DND-41 (cell line): Measurements from ENCODE around the gene STRN3.
A peak's percentile ranks its signal among the peaks of the same experiment; 100 is the strongest.

Source experiments
- ATAC-seq: fragments of 200-7000 bp; cut with Tn5 transposase; 3 replicates; pipeline ENCODE4 v1.9.1; 2021; ENCODE audit warnings: low read depth; ENCODE audit not compliant: insufficient read depth
- DNase-seq: peaks from one replicate; pipeline ENCODE4 v3.0.0-alpha.2; 2020
- H2AFZ ChIP-seq: 2 replicates; pipeline ENCODE4 v1.6.0; 2012; ENCODE audit warnings: low read depth, low read length
- H3K27ac ChIP-seq: 2 replicates; pipeline ENCODE4 v1.5.1; 2012; ENCODE audit warnings: low read length, inconsistent platforms
- H3K27me3 ChIP-seq: fragments of 200-600 bp; sonication (generic); 2 replicates; pipeline ENCODE4 v1.6.0; 2012; ENCODE audit warnings: low read length, mild to moderate bottlenecking, inconsistent platforms; ENCODE audit not compliant: insufficient read depth, poor library complexity
- H3K36me3 ChIP-seq: 2 replicates; pipeline ENCODE4 v1.5.1; 2012; ENCODE audit warnings: low read length, inconsistent platforms; ENCODE audit not compliant: insufficient read depth
- H3K4me1 ChIP-seq: 2 replicates; pipeline ENCODE4 v1.5.1; 2012; ENCODE audit warnings: mild to moderate bottlenecking, low read length; ENCODE audit not compliant: insufficient read depth
- H3K4me2 ChIP-seq: 2 replicates; pipeline ENCODE4 v1.6.0; 2012; ENCODE audit warnings: mild to moderate bottlenecking, moderate library complexity, low read length, inconsistent platforms; ENCODE audit not compliant: insufficient read depth
- H3K4me3 ChIP-seq, 2 experiments: fragments of 200-600 bp in 1 of 2; shearing (Covaris generic) in 1 of 2; 2 replicates each; pipeline ENCODE4 v1.5.1; 2012 to 2016; ENCODE audit warnings: inconsistent platforms in 2 of 2, low read length in 2 of 2, mild to moderate bottlenecking in 2 of 2, low read depth in 1 of 2, moderate library complexity in 1 of 2
- H3K79me2 ChIP-seq: 2 replicates; pipeline ENCODE4 v1.6.0; 2012; ENCODE audit warnings: low read length, inconsistent platforms; ENCODE audit not compliant: insufficient read depth
- H3K9ac ChIP-seq: 2 replicates; pipeline ENCODE4 v1.6.0; 2012; ENCODE audit warnings: low read depth, mild to moderate bottlenecking, inconsistent platforms, low read length, moderate library complexity
- H3K9me3 ChIP-seq: 2 replicates; pipeline ENCODE4 v1.5.1; 2012; ENCODE audit warnings: low read length, moderate library complexity, mild to moderate bottlenecking, inconsistent platforms; ENCODE audit not compliant: insufficient read depth, severe bottlenecking
- H4K20me1 ChIP-seq: 2 replicates; pipeline ENCODE4 v1.6.0; 2012; ENCODE audit warnings: low read length; ENCODE audit not compliant: insufficient read depth
- CTCF ChIP-seq: IDR thresholded peaks from 2 replicates; pipeline ENCODE4 v1.5.1; 2012; ENCODE audit warnings: borderline replicate concordance, low read length, moderate library complexity, mild to moderate bottlenecking; ENCODE audit not compliant: poor library complexity, severe bottlenecking; ENCODE audit errors: extremely low read depth
- EZH2 ChIP-seq: IDR thresholded peaks from 3 replicates; pipeline ENCODE4 v1.6.1; 2012; ENCODE audit warnings: borderline replicate concordance, low read depth, mild to moderate bottlenecking, moderate library complexity, low read length, inconsistent platforms; ENCODE audit not compliant: severe bottlenecking

STRN3 gene

GRCh38 chr14:31025367-31026076 lies 657 bp downstream of the STRN3 start, which contains the start of gene AP4S1:
Gene AP4S1 (plus strand): TSS chr14:31025649. CDS start chr14:31066197, 40,548 bp downstream.
- Histone ChIP-seq H3K4me3 (peak within 1 kb of the TSS; percentile 85 to 91), H2AFZ (peak within 1 kb of the TSS; percentile 83), H3K27ac (peak within 1 kb of the TSS; percentile 85), H3K4me1 (peaks cover 38% of the 10 kb centered on the region), H3K9ac (peak within 1 kb of the TSS; percentile 100), H4K20me1 (peaks cover 24% of the 10 kb centered on the region; the same call in 1 of the 2 replicates), H3K4me2 (peak within 1 kb of the TSS; percentile 94), H3K79me2 (peaks cover 62% of the 10 kb centered on the region), H3K36me3 (peaks cover 23% of the 10 kb centered on the region), H3K9me3 (no peaks in the 10 kb centered on the region), H3K27me3 (no peaks in the 10 kb centered on the region)
- ATAC-seq, result peak; percentile 49
- TF ChIP-seq EZH2, result no peak
- no peak for TF ChIP-seq CTCF
- DNase-seq, result peak; percentile 58

GRCh38 chr14:31024577-31025366 lies 1.4 kb downstream of the STRN3 start:
- H3K27me3 ChIP-seq, result no peaks in the 10 kb centered on the region
- peak overlapping the region; percentile 80 for H2AFZ ChIP-seq
- H3K27ac ChIP-seq, result peak overlapping the region; percentile 85
- TF ChIP-seq EZH2 (no peak), CTCF (no peak)
- peak overlapping the region; percentile 100 for H3K9ac ChIP-seq
- peak overlapping the region; percentile 94 for H3K4me2 ChIP-seq
- no peak for DNase-seq
- no peak for ATAC-seq
- peak overlapping the region; percentile 85 to 91 for H3K4me3 ChIP-seq
- H3K4me1 ChIP-seq, result peaks cover 39% of the 10 kb centered on the region
- peaks cover 26% of the 10 kb centered on the region for H3K36me3 ChIP-seq
- peaks cover 69% of the 10 kb centered on the region for H3K79me2 ChIP-seq
- peaks cover 32% of the 10 kb centered on the region; the same call in 1 of the 2 replicates for H4K20me1 ChIP-seq
- no peaks in the 10 kb centered on the region for H3K9me3 ChIP-seq

GRCh38 chr14:31024010-31024480 lies 2.1 kb downstream of the STRN3 start:
- Histone ChIP-seq H3K4me2 (peak overlapping the region; percentile 94), H3K79me2 (peaks cover 76% of the 10 kb centered on the region), H3K27me3 (no peaks in the 10 kb centered on the region), H3K9me3 (no peaks in the 10 kb centered on the region), H4K20me1 (peaks cover 36% of the 10 kb centered on the region; the same call in 1 of the 2 replicates), H3K27ac (peak overlapping the region; percentile 85; the same call in 1 of the 2 replicates), H3K36me3 (peaks cover 26% of the 10 kb centered on the region), H3K9ac (peak overlapping the region; percentile 100), H3K4me3 (peak overlapping the region; percentile 85 to 91; a peak in 3 of 4 replicates), H3K4me1 (peaks cover 39% of the 10 kb centered on the region), H2AFZ (no peak overlapping the region)
- TF ChIP-seq EZH2 (no peak), CTCF (no peak)
- ATAC-seq (no peak), DNase-seq (no peak)
